Activated CD4-positive, alpha-beta T cell treated with anti-CD3 and anti-CD28 coated beads for 4 hours (primary cell): ENCODE measurements around the gene CYP26A1.

Source experiments
- DNase-seq, 2 donors: peaks; one replicate each; pipeline ENCODE4 v3.0.0-alpha.2; 2020

CYP26A1 gene, protein sequence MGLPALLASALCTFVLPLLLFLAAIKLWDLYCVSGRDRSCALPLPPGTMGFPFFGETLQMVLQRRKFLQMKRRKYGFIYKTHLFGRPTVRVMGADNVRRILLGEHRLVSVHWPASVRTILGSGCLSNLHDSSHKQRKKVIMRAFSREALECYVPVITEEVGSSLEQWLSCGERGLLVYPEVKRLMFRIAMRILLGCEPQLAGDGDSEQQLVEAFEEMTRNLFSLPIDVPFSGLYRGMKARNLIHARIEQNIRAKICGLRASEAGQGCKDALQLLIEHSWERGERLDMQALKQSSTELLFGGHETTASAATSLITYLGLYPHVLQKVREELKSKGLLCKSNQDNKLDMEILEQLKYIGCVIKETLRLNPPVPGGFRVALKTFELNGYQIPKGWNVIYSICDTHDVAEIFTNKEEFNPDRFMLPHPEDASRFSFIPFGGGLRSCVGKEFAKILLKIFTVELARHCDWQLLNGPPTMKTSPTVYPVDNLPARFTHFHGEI

GRCh38 chr10:93073539-93074146, at the start of gene CYP26A1:
Gene CYP26A1 (plus strand): TSS chr10:93073893. CDS start chr10:93073935, 42 bp downstream.
- no peak for DNase-seq

- DNase-seq, result no peak
Observed at GRCh38 chr10:93026072-93026471, 47.6 kb upstream of the CYP26A1 start.

DNA sequence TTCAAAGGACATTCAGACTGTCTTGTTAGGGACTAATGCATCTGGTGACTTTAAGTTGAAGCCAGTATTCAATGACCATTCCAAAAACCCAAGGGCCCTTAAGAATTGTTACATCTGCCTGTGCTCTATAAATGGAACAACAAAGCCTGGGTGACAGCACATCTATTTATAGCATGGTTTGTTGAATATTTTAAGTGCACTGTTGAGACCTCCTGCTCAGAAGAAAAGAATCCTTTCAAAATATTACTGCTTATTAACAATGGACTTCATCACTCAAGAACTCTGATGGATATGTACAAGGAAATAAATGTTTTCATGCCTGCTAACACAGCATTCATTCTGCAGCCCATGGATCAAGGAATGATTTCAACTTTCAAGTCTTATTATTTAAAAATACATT, 46.2 kb upstream of the CYP26A1 start:
- DNase-seq, result no peak

GRCh38 chr10:93028883-93029282, 44.8 kb upstream of the CYP26A1 start:
- DNase-seq, result no peak

DNA sequence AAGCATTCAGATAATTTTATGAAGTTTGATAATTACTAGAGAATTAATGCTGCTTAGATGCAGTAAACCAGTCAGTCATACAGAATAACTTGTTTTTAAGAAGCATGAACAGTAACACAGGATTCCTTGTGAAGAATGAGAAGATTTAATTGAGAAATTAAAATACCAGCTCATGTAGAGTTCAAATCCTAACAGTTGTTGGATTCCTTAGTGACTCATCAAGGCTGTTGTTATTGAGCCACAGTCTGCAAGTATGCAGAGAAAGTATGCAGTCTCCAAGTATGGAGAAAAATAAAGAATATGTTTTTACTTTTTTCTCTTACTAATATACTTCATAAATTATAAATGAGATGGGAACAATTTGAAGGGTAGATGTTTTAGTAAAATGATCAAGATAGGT, 43.3 kb upstream of the CYP26A1 start:
- DNase-seq, result no peak

- DNase-seq, result no peak
Observed at GRCh38 chr10:93032105-93032808, 41.4 kb upstream of the CYP26A1 start.

GRCh38 chr10:93032809-93033137, 40.9 kb upstream of the CYP26A1 start:
- DNase-seq, result no peak

- DNase-seq, result no peak
Observed at GRCh38 chr10:93034426-93034825, 39.3 kb upstream of the CYP26A1 start.

DNA sequence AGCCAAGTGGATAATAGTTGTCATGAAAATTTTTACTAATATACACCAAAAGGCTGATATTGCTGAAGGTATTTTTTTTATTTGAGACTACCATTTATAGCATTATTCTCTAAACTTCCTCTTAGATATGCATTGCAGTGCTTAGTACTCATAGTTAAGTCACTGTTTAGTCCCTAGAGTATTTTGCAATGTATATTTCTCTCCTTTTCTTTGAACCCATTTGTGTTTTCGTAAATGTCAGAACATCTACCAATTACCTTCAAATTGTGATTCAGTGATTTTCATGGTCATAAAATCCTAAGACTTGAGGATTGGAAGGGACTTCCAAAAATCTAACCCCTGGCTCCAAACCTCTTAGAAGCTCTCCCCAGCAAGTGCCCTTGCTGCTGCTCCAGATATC, 34.6 kb upstream of the CYP26A1 start:
- DNase-seq, result no peak

DNA sequence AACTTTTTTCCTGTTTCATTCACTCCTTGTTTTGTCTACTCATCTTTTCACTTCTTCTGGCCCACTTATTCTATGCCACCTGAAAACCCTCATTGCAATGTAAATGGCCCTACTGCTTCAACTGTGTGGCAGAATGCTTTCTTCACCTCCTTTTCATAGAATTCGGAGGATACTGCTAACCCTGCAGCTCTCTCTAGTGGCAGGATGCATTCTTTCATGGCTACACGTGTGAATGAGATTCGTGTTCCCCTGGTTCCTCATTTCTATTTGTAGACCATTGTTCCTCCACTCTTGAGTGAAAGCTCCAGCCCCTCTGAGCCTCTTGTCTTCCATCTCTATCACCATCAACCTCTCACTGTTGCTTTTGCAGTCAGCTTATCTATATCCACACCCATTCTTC, 34.0 kb upstream of the CYP26A1 start:
- no peak for DNase-seq

GRCh38 chr10:93054486-93054885, 19.2 kb upstream of the CYP26A1 start:
- DNase-seq, result no peak

DNA sequence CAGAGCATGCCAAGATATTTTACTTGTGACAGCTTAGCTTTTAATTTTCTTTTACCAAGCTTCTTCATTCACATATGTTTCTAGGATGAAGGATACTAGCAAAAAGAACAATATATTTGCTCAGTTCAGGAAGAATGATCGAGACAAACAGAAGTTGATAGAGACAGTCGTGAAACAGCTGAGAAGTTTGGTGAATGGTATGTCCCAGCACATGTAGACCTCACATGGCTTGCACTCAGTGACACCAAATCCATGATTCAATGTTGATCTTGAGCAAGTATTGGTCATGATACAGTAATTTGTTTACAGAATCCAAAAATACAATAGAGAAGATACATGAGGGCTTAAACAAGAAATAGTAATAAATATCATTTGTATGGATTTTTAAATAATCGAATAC, 15.6 kb upstream of the CYP26A1 start:
- DNase-seq, result no peak

GRCh38 chr10:93059975-93060886, 13.5 kb upstream of the CYP26A1 start, which contains the start of gene CYP26C1:
Gene CYP26C1 (plus strand): TSS chr10:93060798. CDS start chr10:93061264, 466 bp downstream.
- DNase-seq, result no peak

DNA sequence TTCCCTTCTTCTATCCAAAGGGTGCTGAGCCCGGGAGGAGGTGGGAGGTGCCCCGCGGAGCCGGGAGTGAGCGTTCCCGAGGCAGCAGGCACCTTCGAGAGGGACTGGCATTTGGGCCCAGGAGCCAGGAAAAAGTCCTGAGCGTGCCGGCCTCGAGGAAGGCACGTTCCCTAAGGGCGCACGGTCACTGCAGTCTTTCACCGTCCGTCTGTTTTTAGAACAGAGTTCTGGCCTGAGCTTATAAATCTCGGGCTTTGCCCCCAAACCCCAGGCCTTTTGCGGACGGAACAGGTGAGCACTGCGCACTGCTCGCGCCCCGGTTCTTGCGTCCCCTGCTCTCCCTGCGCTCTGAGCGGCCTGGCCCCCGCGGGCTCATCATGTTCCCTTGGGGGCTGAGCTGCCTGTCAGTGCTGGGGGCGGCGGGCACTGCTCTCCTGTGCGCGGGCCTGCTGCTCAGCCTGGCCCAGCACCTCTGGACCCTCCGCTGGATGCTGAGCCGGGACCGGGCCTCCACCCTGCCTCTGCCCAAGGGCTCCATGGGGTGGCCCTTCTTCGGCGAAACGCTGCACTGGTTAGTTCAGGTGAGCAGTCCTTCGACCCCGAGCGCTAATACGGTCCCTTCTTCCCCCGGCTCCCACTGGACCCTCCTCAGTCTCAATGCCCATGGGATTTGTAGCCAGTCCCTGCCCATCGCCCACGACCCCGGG, 12.7 kb upstream of the CYP26A1 start:
- DNase-seq, result no peak

DNA sequence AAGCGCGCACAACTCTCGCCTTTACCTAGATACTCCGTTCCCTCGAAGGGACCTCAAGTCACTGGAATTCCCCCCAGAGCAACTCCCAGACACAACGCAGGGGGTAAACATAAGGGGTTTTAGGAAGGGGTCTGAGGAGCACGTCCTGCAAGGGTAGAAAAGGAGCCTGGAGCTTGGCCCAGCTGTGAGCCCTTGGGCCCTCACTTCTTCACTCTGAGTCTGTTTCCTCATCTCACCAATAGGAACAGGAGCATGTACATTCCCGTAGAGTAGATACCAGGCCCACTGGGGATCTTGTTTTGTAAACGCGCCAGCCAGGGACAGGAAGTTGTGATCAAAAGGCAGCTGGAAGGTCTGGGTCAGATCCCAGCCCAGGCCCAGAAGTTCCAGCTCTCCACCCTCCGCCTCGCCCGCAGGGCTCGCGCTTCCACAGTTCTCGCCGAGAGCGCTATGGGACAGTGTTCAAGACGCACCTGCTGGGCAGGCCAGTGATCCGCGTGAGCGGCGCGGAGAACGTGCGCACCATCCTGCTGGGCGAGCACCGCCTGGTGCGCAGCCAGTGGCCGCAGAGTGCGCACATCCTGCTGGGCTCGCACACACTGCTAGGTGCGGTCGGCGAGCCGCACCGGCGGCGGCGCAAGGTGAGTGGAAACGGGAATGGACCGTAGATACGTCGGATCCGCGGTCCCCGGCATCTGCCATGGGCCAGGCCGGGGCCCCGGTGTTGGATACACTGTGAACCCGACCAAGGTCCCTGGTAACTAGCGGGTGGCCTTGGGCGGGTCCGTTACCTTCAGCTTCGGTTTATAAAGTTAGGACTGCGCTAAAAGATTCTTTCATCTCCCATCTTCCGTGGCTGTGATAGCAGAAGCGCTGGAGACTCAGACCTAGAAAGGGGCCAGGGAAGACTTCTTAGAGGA, 11.8 kb upstream of the CYP26A1 start:
- no peak for DNase-seq

DNA sequence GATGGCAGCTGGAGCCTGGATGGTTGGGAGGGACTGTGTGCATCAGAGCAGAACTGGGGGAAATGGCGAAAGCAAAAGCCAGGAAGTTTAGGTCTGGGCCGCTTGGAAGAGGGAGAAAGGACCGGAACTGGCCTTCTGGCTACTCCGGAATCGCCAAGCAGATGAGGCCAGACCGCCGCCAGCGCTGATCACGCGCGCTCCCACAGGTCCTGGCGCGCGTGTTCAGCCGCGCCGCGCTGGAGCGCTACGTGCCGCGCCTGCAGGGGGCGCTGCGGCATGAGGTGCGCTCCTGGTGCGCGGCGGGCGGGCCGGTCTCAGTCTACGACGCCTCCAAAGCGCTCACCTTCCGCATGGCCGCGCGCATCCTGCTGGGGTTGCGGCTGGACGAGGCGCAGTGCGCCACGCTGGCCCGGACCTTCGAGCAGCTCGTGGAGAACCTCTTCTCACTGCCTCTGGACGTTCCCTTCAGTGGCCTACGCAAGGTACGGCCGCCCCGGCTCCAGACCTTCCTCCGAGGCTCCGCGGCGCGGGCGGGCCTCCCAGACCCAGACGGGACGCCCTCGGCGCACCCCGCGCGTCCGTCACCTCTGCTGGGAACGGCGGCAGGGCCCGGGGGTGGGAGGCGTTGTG, 11.1 kb upstream of the CYP26A1 start:
- peak in 1 of 2 donors; percentile 6 for DNase-seq

DNA sequence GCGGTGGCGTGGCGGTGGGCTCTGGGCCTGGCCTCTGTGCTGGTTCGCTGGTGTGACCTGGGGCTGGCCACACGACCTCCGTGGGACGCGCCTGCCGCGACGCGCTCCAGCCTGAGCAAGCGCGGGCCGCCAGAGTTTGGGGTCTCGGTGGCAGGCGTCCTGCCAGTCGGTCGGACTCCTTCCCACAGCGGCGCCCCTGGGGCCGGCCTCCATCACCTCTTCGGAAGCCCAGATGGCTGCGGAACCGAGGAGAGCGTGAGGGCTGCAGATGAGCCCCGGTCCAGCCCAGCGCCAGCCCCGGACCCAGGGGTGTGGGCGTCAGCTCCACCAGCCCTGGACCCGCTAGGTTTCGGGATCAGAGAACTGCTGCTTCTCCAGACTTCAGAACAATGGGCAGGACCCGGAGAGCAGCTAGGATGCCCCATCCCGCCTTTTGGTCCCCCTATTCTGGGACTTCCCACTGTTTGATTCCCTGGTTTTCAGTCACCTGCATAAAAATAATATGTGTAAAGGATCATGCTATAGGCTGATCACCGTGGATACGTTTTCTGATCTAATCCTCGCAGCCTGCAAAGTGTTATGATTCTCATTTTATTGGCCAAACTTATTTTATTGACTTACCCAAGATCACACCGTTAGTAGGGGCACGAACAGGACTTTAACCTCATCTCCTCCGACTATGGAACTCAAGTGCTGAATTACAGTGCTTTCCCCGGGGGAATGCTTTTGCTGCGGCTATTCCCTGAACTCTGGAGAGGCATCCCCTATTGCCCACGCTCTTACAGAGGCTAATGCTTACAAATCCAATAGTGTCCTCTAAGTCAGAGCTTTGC, 10.3 kb upstream of the CYP26A1 start:
- DNase-seq, result no peak

DNA sequence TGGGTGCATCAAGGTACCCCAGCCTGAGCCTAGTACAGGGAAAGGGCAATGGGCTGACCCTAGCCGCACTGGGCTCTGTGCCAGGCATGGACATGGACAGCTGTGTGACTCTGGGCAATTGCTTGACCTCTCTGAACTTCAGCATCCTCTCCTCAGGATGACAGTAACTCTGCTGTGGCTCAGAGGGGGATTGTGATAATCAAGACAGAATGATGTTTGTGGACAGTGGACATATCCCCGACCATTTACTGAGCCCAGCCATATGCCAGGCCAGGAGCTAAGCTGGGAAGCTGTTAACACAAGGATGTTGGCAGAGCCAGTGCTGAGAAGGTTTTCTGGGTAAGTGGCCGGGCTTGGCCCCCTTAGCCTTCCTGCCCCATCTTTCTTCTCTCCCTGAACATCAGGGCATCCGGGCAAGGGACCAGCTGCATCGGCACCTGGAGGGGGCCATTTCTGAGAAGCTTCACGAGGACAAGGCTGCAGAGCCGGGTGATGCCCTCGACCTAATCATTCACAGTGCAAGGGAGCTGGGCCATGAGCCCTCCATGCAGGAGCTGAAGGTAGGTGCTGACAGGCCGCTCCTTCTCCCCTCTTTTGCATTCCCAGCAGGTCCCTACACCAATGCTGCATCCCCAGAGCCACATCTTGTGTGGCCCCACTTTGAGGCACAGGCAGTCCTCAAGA, 9.6 kb upstream of the CYP26A1 start:
- no peak for DNase-seq
